RWPE2 (cell line): ENCODE measurements around the gene TBC1D5.

Experiments used
- ATAC-seq: fragments of 200-7000 bp; cut with Tn5 transposase; 3 replicates; pipeline ENCODE4 v1.9.1; 2021; ENCODE audit warnings: low read depth
- DNase-seq: peaks from one replicate; pipeline ENCODE4 v3.0.0-alpha.2; 2020; ENCODE audit warnings: low spot score
- H3K27ac ChIP-seq: fragments of 450-650 bp; 2 replicates; pipeline ENCODE4 v1.5.1; 2017; ENCODE audit warnings: mild to moderate bottlenecking; ENCODE audit not compliant: poor library complexity, severe bottlenecking
- H3K27me3 ChIP-seq: fragments of 250-450 bp; sonication (Bioruptor Pico); 2 replicates; pipeline ENCODE4 v1.5.1; 2021; ENCODE audit warnings: mild to moderate bottlenecking, moderate library complexity; ENCODE audit not compliant: insufficient read depth, poor library complexity, severe bottlenecking
- H3K36me3 ChIP-seq: fragments of 250-450 bp; sonication (Bioruptor Pico); 2 replicates; pipeline ENCODE4 v1.5.1; 2020; ENCODE audit warnings: low read depth, mild to moderate bottlenecking, moderate library complexity
- H3K4me1 ChIP-seq: fragments of 250-450 bp; sonication (Bioruptor Pico); 2 replicates; pipeline ENCODE4 v1.5.1; 2021; ENCODE audit warnings: mild to moderate bottlenecking, moderate library complexity; ENCODE audit not compliant: insufficient read depth, poor library complexity, severe bottlenecking
- H3K4me3 ChIP-seq: fragments of 250-450 bp; sonication (Bioruptor Pico); 2 replicates; pipeline ENCODE4 v1.5.1; 2021; ENCODE audit warnings: mild to moderate bottlenecking, moderate library complexity; ENCODE audit not compliant: severe bottlenecking
- H3K9me3 ChIP-seq: fragments of 250-450 bp; sonication (Bioruptor Pico); 2 replicates; pipeline ENCODE4 v1.5.1; 2021; ENCODE audit warnings: mild to moderate bottlenecking, moderate library complexity; ENCODE audit not compliant: severe bottlenecking
- TF ChIP-seq, protein P1 (sequence below): fragments of 450-650 bp; IDR thresholded peaks from one replicate; pipeline ENCODE4 v1.5.1; 2017; ENCODE audit warnings: mild to moderate bottlenecking, moderate library complexity; ENCODE audit not compliant: poor library complexity, severe bottlenecking

Gene TBC1D5

DNA sequence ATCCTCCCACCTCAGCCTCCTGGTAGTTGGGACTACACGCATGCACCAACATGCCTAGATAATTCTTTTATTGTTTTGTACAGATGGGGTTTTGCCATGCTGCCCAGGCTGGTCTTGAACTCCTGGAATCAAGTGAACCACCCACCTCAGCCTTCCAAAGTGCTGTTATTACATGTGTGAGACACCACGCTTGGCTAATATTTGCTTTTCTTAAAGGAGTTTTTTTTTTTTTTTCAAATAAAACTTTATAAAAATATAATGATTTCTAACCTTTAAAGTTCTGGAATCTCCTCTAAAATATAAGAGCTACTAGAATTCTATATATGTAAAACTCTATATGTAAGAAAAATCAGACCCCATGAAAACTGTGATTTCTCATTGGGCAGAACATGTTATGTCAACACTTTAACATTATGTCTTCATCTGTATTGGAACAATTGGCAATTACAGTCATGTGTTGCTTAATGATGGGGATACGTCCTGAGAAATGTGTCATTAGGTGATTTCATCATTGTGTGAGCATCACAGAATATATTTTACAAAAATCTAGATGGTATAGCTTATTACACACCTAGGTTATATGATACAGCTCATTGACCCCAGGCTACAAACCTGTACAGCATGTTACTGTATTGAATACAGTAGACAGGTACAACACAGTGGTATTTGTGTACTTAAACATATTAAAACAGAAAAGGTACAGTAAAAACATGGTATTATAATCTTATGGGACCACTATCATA lies 480.6 kb downstream of the TBC1D5 start:
- Histone ChIP-seq H3K27me3 (no peaks in the 10 kb centered on the region), H3K4me3 (no peak overlapping the region), H3K36me3 (peaks cover 9% of the 10 kb centered on the region; the same call in 1 of the 2 replicates), H3K27ac (no peak overlapping the region), H3K4me1 (no peaks in the 10 kb centered on the region), H3K9me3 (no peaks in the 10 kb centered on the region)
- TF ChIP-seq, protein P1, sequence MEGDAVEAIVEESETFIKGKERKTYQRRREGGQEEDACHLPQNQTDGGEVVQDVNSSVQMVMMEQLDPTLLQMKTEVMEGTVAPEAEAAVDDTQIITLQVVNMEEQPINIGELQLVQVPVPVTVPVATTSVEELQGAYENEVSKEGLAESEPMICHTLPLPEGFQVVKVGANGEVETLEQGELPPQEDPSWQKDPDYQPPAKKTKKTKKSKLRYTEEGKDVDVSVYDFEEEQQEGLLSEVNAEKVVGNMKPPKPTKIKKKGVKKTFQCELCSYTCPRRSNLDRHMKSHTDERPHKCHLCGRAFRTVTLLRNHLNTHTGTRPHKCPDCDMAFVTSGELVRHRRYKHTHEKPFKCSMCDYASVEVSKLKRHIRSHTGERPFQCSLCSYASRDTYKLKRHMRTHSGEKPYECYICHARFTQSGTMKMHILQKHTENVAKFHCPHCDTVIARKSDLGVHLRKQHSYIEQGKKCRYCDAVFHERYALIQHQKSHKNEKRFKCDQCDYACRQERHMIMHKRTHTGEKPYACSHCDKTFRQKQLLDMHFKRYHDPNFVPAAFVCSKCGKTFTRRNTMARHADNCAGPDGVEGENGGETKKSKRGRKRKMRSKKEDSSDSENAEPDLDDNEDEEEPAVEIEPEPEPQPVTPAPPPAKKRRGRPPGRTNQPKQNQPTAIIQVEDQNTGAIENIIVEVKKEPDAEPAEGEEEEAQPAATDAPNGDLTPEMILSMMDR, result no peak
- ATAC-seq, result no peak; the same call in 2 of the 3 replicates
- DNase-seq, result no peak

DNA sequence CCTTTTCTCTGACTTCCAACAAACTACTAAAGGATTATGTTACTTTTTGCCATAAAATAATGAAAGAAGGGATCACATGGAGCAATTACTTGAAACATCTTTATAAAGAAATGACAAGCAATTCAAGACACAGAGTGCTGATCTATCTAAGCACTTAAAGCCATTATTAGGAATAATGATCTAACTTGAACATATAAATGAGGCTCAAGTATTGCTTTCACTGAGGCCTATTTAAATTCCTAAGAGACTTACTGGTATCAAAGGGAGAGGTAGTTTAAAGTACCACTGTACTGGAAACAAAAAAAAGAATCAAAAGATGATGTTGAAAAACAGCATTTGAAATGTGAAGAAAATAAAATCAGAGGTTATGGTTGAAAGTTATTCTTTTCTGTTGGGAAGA lies 482.2 kb downstream of the TBC1D5 start:
- TF ChIP-seq, protein P1, result no peak
- Histone ChIP-seq H3K27ac (no peak overlapping the region), H3K4me3 (no peak overlapping the region), H3K27me3 (no peaks in the 10 kb centered on the region), H3K36me3 (peaks cover 9% of the 10 kb centered on the region; the same call in 1 of the 2 replicates), H3K4me1 (no peaks in the 10 kb centered on the region), H3K9me3 (no peaks in the 10 kb centered on the region)
- no peak for ATAC-seq
- no peak for DNase-seq

DNA sequence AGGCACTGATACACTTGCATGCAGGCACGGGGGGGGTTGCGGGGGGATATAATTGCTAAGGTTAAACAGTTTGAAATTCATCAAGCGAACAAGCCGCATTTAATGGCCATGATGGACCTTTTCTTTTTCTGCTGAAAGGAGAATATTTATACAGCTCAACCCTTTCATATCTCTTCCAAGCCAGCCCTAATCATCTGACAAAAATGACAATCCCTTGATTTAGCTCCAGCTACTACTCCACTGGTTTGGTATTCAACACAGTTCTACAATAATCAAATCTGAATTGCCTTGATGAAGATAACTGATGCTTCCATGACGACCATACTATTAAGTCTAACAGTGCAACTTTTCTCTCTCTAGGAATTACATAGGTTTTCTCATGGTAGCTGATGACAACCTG lies 482.7 kb downstream of the TBC1D5 start:
- H3K27ac ChIP-seq, result no peak overlapping the region
- no peaks in the 10 kb centered on the region for H3K4me1 ChIP-seq
- no peaks in the 10 kb centered on the region for H3K27me3 ChIP-seq
- no peaks in the 10 kb centered on the region for H3K9me3 ChIP-seq
- H3K4me3 ChIP-seq, result no peak overlapping the region
- H3K36me3 ChIP-seq, result peaks cover 9% of the 10 kb centered on the region; the same call in 1 of the 2 replicates
- TF ChIP-seq, protein P1, result no peak
- DNase-seq (no peak), ATAC-seq (no peak)

DNA sequence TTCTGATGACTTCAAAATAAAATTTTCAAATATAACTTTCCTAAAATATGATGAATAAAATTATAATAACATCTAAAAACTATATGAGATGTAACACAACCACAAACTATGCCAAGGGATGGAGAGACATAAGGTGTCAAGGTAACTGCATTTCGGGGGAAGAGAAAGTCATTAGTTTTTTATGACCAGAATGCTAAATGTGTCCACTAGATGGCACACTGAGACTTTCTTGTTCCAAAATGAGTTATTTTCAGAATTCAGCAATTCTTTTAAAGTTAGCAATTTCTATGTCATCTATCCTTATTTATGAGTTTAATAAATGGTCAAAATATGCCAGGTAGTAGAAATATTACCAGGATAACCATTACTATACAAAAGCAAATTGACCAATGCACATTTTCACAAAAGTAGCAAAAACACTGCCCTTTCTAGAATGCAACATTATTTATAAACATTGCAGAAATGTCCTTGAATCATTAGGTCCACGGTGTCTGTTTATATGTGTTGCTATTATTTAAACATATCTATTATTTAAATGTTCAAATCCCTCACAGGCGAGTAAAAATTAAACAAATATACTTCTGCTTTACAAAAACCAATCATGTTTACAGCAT lies 483.5 kb downstream of the TBC1D5 start:
- ATAC-seq (no peak), DNase-seq (no peak)

More for the DNA sequence above, 483.5 kb downstream of the TBC1D5 start:
- Histone ChIP-seq H3K4me1 (no peaks in the 10 kb centered on the region), H3K36me3 (peaks cover 9% of the 10 kb centered on the region; the same call in 1 of the 2 replicates), H3K9me3 (no peaks in the 10 kb centered on the region), H3K27me3 (no peaks in the 10 kb centered on the region), H3K4me3 (no peak overlapping the region), H3K27ac (no peak overlapping the region)
- TF ChIP-seq, protein P1, result peak; percentile 86
